ENCODE results near the gene BEND4. TPM values are rescaled to one million over a fixed set of nuclear protein-coding genes. Genes with fewer than 3 reads are reported as not detected.

BEND4 gene
- total RNA-seq, 1 donor from 2014 or later = 14.1 TPM

DNA sequence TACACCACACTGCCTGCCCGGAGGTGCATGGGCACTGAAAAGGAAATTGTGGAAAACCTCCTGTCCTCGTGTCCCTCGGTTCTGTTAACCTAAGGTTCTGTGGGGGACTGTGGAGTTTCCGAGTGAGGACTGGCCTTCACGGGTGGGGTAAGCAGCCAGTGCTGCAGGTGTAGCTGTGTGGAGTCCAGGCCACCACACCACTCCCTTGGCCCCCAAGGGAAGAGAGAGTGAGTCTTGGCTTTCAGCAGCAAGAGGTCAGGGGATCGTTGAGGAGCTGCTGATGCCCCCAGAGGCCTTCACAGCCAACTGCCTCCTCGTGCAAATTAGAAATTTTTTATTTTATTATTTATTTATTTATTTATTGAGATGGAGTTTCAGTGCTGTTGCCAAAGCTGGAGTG lies 20.4 kb downstream of the BEND4 start:
- TF ChIP-seq, protein P1, sequence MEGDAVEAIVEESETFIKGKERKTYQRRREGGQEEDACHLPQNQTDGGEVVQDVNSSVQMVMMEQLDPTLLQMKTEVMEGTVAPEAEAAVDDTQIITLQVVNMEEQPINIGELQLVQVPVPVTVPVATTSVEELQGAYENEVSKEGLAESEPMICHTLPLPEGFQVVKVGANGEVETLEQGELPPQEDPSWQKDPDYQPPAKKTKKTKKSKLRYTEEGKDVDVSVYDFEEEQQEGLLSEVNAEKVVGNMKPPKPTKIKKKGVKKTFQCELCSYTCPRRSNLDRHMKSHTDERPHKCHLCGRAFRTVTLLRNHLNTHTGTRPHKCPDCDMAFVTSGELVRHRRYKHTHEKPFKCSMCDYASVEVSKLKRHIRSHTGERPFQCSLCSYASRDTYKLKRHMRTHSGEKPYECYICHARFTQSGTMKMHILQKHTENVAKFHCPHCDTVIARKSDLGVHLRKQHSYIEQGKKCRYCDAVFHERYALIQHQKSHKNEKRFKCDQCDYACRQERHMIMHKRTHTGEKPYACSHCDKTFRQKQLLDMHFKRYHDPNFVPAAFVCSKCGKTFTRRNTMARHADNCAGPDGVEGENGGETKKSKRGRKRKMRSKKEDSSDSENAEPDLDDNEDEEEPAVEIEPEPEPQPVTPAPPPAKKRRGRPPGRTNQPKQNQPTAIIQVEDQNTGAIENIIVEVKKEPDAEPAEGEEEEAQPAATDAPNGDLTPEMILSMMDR (IDR thresholded peaks at IDR 0.05) = no peak
- H3K27ac Mint-ChIP-seq = no peak overlapping the region
- ChIA-PET POLR2A (no interaction called here), CTCF (no interaction called here)
- H3K27me3 Mint-ChIP-seq = no peaks in the 10 kb centered on the region
- peaks cover 16% of the 10 kb centered on the region for H3K4me1 Mint-ChIP-seq
- H3K4me3 Mint-ChIP-seq = no peak overlapping the region
- DNase-seq (no peak), ATAC-seq (ENCODE audit: low read depth) (no peak)
- intact Hi-C loops (cut with micrococcal nuclease) = no loop called here
- H3K9me3 Mint-ChIP-seq = peaks cover 4% of the 10 kb centered on the region
- peaks cover 24% of the 10 kb centered on the region for H3K36me3 Mint-ChIP-seq (ENCODE audit: low read depth)

GRCh38 chr4:42123071-42123644 lies 29.3 kb downstream of the BEND4 start:
- no peak for ATAC-seq (ENCODE audit: low read depth)
- peaks cover 18% of the 10 kb centered on the region for H3K4me1 Mint-ChIP-seq
- H3K4me3 Mint-ChIP-seq = no peak overlapping the region
- TF ChIP-seq, protein P1 (IDR thresholded peaks at IDR 0.05) = no peak
- H3K27me3 Mint-ChIP-seq = no peaks in the 10 kb centered on the region
- no peak for DNase-seq
- H3K36me3 Mint-ChIP-seq (ENCODE audit: low read depth) = peaks cover 71% of the 10 kb centered on the region
- ChIA-PET POLR2A (no interaction called here), CTCF (no interaction called here)
- H3K9me3 Mint-ChIP-seq = no peaks in the 10 kb centered on the region
- H3K27ac Mint-ChIP-seq = no peak overlapping the region
- intact Hi-C loops (cut with micrococcal nuclease) = no loop called here

- ATAC-seq (ENCODE audit: low read depth) = no peak
- H3K4me1 Mint-ChIP-seq = peaks cover 8% of the 10 kb centered on the region
- intact Hi-C loops (cut with micrococcal nuclease) = no loop called here
- ChIA-PET POLR2A (no interaction called here), CTCF (no interaction called here)
- H3K27me3 Mint-ChIP-seq = no peaks in the 10 kb centered on the region
- no peak overlapping the region for H3K4me3 Mint-ChIP-seq
- H3K36me3 Mint-ChIP-seq (ENCODE audit: low read depth) = peaks cover 80% of the 10 kb centered on the region
- H3K9me3 Mint-ChIP-seq = no peaks in the 10 kb centered on the region
- no peak overlapping the region for H3K27ac Mint-ChIP-seq
- TF ChIP-seq, protein P1 (IDR thresholded peaks at IDR 0.05) = no peak
- DNase-seq = no peak
These were observed 30.2 kb downstream of the BEND4 start for GRCh38 chr4:42122237-42122636.

DNA sequence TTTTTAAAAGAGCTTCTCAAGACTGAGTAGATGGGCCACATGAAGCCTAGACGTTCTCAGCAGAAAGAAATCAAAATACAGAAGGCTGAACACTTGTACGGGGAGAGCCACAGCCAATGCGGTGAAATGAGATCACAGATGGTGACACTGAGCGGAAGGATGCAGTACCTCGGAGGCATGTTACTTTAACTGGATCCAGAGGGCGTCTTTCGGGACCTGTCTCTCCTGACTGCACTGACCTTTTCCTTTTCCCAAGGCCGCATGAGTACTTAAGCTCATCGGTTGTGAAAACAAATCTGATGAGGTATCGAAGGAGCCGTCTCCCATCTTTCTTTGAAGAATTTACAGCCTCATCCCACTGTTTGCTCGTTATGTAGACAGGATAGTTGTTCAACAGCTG lies 32.6 kb downstream of the BEND4 start:
- H3K4me3 Mint-ChIP-seq = no peak overlapping the region

GRCh38 chr4:42112846-42113245 lies 39.6 kb downstream of the BEND4 start:
- Mint-ChIP-seq H3K9me3 (peaks cover 6% of the 10 kb centered on the region), H3K36me3 (ENCODE audit: low read depth) (peaks cover 66% of the 10 kb centered on the region), H3K27me3 (no peaks in the 10 kb centered on the region), H3K27ac (no peak overlapping the region), H3K4me3 (no peak overlapping the region), H3K4me1 (no peaks in the 10 kb centered on the region)
- ChIA-PET POLR2A (no interaction called here), CTCF (no interaction called here)
- DNase-seq (no peak), ATAC-seq (ENCODE audit: low read depth) (no peak)
- TF ChIP-seq, protein P1 (IDR thresholded peaks at IDR 0.05) = no peak
- intact Hi-C loops (cut with micrococcal nuclease) = loop anchor here (10.0 kb wide), 1 partner anchor 168 kb away; no protein-coding TSS in a partner anchor

More for the DNA sequence above, 32.6 kb downstream of the BEND4 start:
- DNase-seq (no peak), ATAC-seq (ENCODE audit: low read depth) (no peak)
- Mint-ChIP-seq H3K4me1 (no peaks in the 10 kb centered on the region), H3K27ac (no peak overlapping the region), H3K9me3 (no peaks in the 10 kb centered on the region), H3K27me3 (no peaks in the 10 kb centered on the region), H3K36me3 (ENCODE audit: low read depth) (peaks cover 90% of the 10 kb centered on the region)
- TF ChIP-seq, protein P1 (IDR thresholded peaks at IDR 0.05) = no peak
- intact Hi-C loops (cut with micrococcal nuclease) = loop anchor here (10.0 kb wide), 1 partner anchor 175 kb away; no protein-coding TSS in a partner anchor
- ChIA-PET CTCF (no interaction called here), POLR2A (no interaction called here)
